CD4-positive, alpha-beta T cell treated with Interleukin-4 for 4 hours (primary cell): Measurements from ENCODE around the gene S1PR1.

Experiments used
- DNase-seq: peaks from one replicate; pipeline ENCODE4 v3.0.0-alpha.2; 2020

Gene S1PR1

GRCh38 chr1:101250222-101250621 is 13.4 kb downstream of the S1PR1 start:
- no peak for DNase-seq

GRCh38 chr1:101250656-101251272 is 13.9 kb downstream of the S1PR1 start:
- no peak for DNase-seq

GRCh38 chr1:101251504-101251903 is 14.7 kb downstream of the S1PR1 start:
- DNase-seq: no peak

GRCh38 chr1:101253976-101254674 is 17.3 kb downstream of the S1PR1 start:
- no peak for DNase-seq

- DNase-seq: peak; percentile 59
Measured at GRCh38 chr1:101257500-101258325, 20.9 kb downstream of the S1PR1 start.

GRCh38 chr1:101259744-101260148 is 22.9 kb downstream of the S1PR1 start:
- peak; percentile 83 for DNase-seq

- DNase-seq: no peak
Measured at GRCh38 chr1:101260556-101261350, 23.9 kb downstream of the S1PR1 start.

- DNase-seq: no peak
Measured at GRCh38 chr1:101261623-101262022, 24.8 kb downstream of the S1PR1 start.

- DNase-seq: no peak
Measured at GRCh38 chr1:101262060-101262459, 25.2 kb downstream of the S1PR1 start.

- no peak for DNase-seq
Measured at GRCh38 chr1:101262630-101263348, 26.0 kb downstream of the S1PR1 start.

- peak; percentile 71 for DNase-seq
Measured at GRCh38 chr1:101264697-101265096, 27.9 kb downstream of the S1PR1 start.

GRCh38 chr1:101265684-101266083 is 28.9 kb downstream of the S1PR1 start:
- DNase-seq: no peak

GRCh38 chr1:101267082-101267481 is 30.3 kb downstream of the S1PR1 start:
- DNase-seq: peak; percentile 42

- no peak for DNase-seq
Measured at GRCh38 chr1:101268893-101269292, 32.1 kb downstream of the S1PR1 start.

GRCh38 chr1:101275672-101276071 is 38.9 kb downstream of the S1PR1 start:
- no peak for DNase-seq

- DNase-seq: no peak
Measured at GRCh38 chr1:101276818-101277217, 40.0 kb downstream of the S1PR1 start.

GRCh38 chr1:101278238-101278637 is 41.4 kb downstream of the S1PR1 start:
- no peak for DNase-seq

- peak; percentile 75 for DNase-seq
Measured at GRCh38 chr1:101278845-101279244, 42.0 kb downstream of the S1PR1 start.

- no peak for DNase-seq
Measured at GRCh38 chr1:101280049-101280592, 43.3 kb downstream of the S1PR1 start.

- DNase-seq: no peak
Measured at GRCh38 chr1:101280942-101281654, 44.3 kb downstream of the S1PR1 start.

GRCh38 chr1:101281751-101282150 is 44.9 kb downstream of the S1PR1 start:
- no peak for DNase-seq
